Measurements from ENCODE around the gene HBG1. TPM values are rescaled to one million over a fixed set of nuclear protein-coding genes. Genes with fewer than 3 reads are reported as not detected.
"Not testable (repeated sequence)": the region's sequence is repeated elsewhere in the genome, so short reads cannot be mapped to it uniquely, and the experiment has no call there.

The HBG1 gene
- total RNA-seq, 1 experiment from 2014 or later: not detected

DNA sequence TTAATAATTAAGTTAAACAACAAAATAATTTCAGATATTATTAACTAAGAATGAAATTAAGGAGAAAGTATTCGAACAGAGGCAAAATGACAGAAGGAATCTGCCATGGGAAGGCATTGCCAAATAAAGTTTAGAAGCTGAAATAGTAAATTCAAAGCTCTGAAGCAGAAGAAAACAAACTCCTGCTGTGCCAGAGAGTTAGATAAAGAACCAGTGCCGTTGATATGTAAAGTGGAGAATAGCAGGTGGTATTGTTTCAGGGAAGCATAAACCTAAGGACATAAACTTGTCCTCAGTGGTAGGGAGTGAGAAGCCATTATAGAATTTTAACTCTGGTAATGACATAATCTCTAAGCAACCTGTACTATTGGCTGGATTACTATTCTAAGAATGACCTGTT, 7.6 kb upstream of the HBG1 start:
- H4K8ac ChIP-seq (replicated peaks; ENCODE audit: insufficient read length, low read depth, low read length): no peak overlapping the region
- no peak overlapping the region for H2BK20ac ChIP-seq (ENCODE audit: low read depth, low read length, poor library complexity, severe bottlenecking)
- Mint-ChIP-seq H3K9me3 (peaks cover 13 to 16% of the 10 kb centered on the region in 2 experiments), H3K4me1 (peaks cover 29 to 31% of the 10 kb centered on the region in 2 experiments), H3K27ac (no peak overlapping the region; a peak in 1 of 7 replicates), H3K4me3 (peak overlapping the region in 1 of 2 experiments; percentile 50; a peak in 1 of 5 replicates), H3K27me3 (ENCODE audit: low read depth) (peaks cover 43% of the 10 kb centered on the region), H3K36me3 (ENCODE audit: insufficient read depth in 1 of 3, low read depth in 3 of 3) (peaks cover 0 to 18% (median 0%) of the 10 kb centered on the region in 3 experiments; a peak in 3 of 7 replicates)
- H2AK5ac ChIP-seq (ENCODE audit: insufficient read length, low read length): no peak overlapping the region
- no peak overlapping the region for H3K9ac ChIP-seq (ENCODE audit: extremely low read depth, insufficient read length, low read length)
- TF ChIP-seq, protein P1, sequence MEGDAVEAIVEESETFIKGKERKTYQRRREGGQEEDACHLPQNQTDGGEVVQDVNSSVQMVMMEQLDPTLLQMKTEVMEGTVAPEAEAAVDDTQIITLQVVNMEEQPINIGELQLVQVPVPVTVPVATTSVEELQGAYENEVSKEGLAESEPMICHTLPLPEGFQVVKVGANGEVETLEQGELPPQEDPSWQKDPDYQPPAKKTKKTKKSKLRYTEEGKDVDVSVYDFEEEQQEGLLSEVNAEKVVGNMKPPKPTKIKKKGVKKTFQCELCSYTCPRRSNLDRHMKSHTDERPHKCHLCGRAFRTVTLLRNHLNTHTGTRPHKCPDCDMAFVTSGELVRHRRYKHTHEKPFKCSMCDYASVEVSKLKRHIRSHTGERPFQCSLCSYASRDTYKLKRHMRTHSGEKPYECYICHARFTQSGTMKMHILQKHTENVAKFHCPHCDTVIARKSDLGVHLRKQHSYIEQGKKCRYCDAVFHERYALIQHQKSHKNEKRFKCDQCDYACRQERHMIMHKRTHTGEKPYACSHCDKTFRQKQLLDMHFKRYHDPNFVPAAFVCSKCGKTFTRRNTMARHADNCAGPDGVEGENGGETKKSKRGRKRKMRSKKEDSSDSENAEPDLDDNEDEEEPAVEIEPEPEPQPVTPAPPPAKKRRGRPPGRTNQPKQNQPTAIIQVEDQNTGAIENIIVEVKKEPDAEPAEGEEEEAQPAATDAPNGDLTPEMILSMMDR (conservative IDR thresholded peaks at IDR 0.05): no peak
- H3K4me2 ChIP-seq (ENCODE audit: insufficient read depth, insufficient read length, low read length): no peak overlapping the region
- no peak overlapping the region for H3K18ac ChIP-seq (ENCODE audit: insufficient read length, low read depth, low read length)
- H3K9me3 ChIP-seq (ENCODE audit: control insufficient read depth, low read depth, low read length): no peaks in the 10 kb centered on the region
- H3K79me2 ChIP-seq (ENCODE audit: insufficient read depth, low read length): no peaks in the 10 kb centered on the region
- H3K27ac ChIP-seq (ENCODE audit: insufficient read length, low read depth, low read length): no peak overlapping the region
- no peak overlapping the region for H2BK5ac ChIP-seq (ENCODE audit: insufficient read length, low read length)
- peak; percentile 28 for DNase-seq
- H2BK120ac ChIP-seq (ENCODE audit: low read depth, low read length, poor library complexity, severe bottlenecking): no peak overlapping the region
- no peaks in the 10 kb centered on the region for H4K20me1 ChIP-seq (ENCODE audit: control insufficient read depth, insufficient read depth, insufficient read length)
- no peak overlapping the region for H3K23ac ChIP-seq (ENCODE audit: insufficient read length, low read depth, low read length)
- H3T11ph ChIP-seq (ENCODE audit: low read length): no peak overlapping the region
- no peak overlapping the region for H2AFZ ChIP-seq (ENCODE audit: low read length)
- H3K23me2 ChIP-seq (ENCODE audit: insufficient read length, low read depth, low read length, poor library complexity, severe bottlenecking): no peaks in the 10 kb centered on the region
- H3K27me3 ChIP-seq (ENCODE audit: insufficient read depth, low read length): no peaks in the 10 kb centered on the region; the same call in 1 of the 2 replicates
- no peak overlapping the region for H2BK15ac ChIP-seq (ENCODE audit: low read depth, low read length)
- no peak overlapping the region for H3K56ac ChIP-seq (ENCODE audit: insufficient read length, low read depth, low read length)
- H4K5ac ChIP-seq (ENCODE audit: insufficient read length, low read depth, low read length): no peak overlapping the region
- no CpG with 5 or more reads among the region's 2 CpGs for WGBS (ENCODE audit: extremely low coverage, insufficient read length, low lambda C conversion rate)
- no peak overlapping the region for H4K91ac ChIP-seq (ENCODE audit: insufficient read length, low read depth, low read length)
- H3K4ac ChIP-seq (ENCODE audit: low read depth, low read length): no peak overlapping the region
- H3K79me1 ChIP-seq (ENCODE audit: insufficient read depth, low read depth, low read length, poor library complexity, severe bottlenecking): no peaks in the 10 kb centered on the region
- H2BK12ac ChIP-seq (ENCODE audit: insufficient read length, low read depth, low read length): no peak overlapping the region
- no peak overlapping the region for H3K14ac ChIP-seq (ENCODE audit: insufficient read depth, low read length)
- no peaks in the 10 kb centered on the region for H3K4me1 ChIP-seq (ENCODE audit: insufficient read depth, low read length)

DNA sequence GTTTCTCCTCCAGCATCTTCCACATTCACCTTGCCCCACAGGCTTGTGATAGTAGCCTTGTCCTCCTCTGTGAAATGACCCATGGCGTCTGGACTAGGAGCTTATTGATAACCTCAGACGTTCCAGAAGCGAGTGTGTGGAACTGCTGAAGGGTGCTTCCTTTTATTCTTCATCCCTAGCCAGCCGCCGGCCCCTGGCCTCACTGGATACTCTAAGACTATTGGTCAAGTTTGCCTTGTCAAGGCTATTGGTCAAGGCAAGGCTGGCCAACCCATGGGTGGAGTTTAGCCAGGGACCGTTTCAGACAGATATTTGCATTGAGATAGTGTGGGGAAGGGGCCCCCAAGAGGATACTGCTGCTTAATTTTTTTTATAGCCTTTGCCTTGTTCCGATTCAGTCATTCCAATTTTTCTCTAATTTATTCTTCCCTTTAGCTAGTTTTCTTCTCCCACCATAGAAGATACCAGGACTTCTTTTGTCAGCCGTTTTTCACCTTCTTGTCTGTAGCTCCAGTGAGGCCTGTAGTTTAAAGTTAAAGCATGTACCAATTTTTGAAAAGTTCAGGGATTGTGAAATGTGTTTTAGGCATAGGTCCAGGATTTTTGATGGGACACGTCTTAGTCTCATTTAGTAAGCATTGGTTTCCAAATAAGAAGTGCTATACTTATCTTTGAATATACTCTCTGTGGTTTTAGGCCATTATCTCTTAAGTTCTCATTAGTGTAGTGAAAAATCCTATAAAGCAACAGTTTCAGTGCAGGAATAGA, 5.2 kb upstream of the HBG1 start, which contains the start of gene HBG2:
TSS of gene HBG2 (minus strand) at position 136 of the 768 bp plus-strand sequence. CDS start at position 83, 53 bp downstream.
- Mint-ChIP-seq H3K4me1 (peaks cover 29 to 30% of the 10 kb centered on the region in 2 experiments), H3K9me3 (peaks cover 9 to 12% of the 10 kb centered on the region in 2 experiments), H3K36me3 (ENCODE audit: insufficient read depth in 1 of 3, low read depth in 3 of 3) (peaks cover 0 to 10% (median 0%) of the 10 kb centered on the region in 3 experiments; a peak in 3 of 7 replicates), H3K27me3 (ENCODE audit: low read depth) (peaks cover 40% of the 10 kb centered on the region)
- not testable (repeated sequence) for H3K18ac ChIP-seq (ENCODE audit: insufficient read length, low read depth, low read length); H2AFZ ChIP-seq (ENCODE audit: low read length); H3K14ac ChIP-seq (ENCODE audit: insufficient read depth, low read length); H4K5ac ChIP-seq (ENCODE audit: insufficient read length, low read depth, low read length); DNase-seq; H3K4me2 ChIP-seq (ENCODE audit: insufficient read depth, insufficient read length, low read length); H3K4me3 Mint-ChIP-seq; H3K4me1 ChIP-seq (ENCODE audit: insufficient read depth, low read length); H3K56ac ChIP-seq (ENCODE audit: insufficient read length, low read depth, low read length); H3T11ph ChIP-seq (ENCODE audit: low read length); H3K27ac Mint-ChIP-seq; H2AK5ac ChIP-seq (ENCODE audit: insufficient read length, low read length); H3K27ac ChIP-seq (ENCODE audit: insufficient read length, low read depth, low read length); H3K23me2 ChIP-seq (ENCODE audit: insufficient read length, low read depth, low read length, poor library complexity, severe bottlenecking); H4K91ac ChIP-seq (ENCODE audit: insufficient read length, low read depth, low read length); H2BK120ac ChIP-seq (ENCODE audit: low read depth, low read length, poor library complexity, severe bottlenecking); H3K27me3 ChIP-seq (ENCODE audit: insufficient read depth, low read length); H4K20me1 ChIP-seq (ENCODE audit: control insufficient read depth, insufficient read depth, insufficient read length); H2BK15ac ChIP-seq (ENCODE audit: low read depth, low read length); H3K9ac ChIP-seq (ENCODE audit: extremely low read depth, insufficient read length, low read length); H3K23ac ChIP-seq (ENCODE audit: insufficient read length, low read depth, low read length); H4K8ac ChIP-seq (replicated peaks; ENCODE audit: insufficient read length, low read depth, low read length); H2BK12ac ChIP-seq (ENCODE audit: insufficient read length, low read depth, low read length); H2BK20ac ChIP-seq (ENCODE audit: low read depth, low read length, poor library complexity, severe bottlenecking); H3K79me1 ChIP-seq (ENCODE audit: insufficient read depth, low read depth, low read length, poor library complexity, severe bottlenecking); H3K79me2 ChIP-seq (ENCODE audit: insufficient read depth, low read length); H3K9me3 ChIP-seq (ENCODE audit: control insufficient read depth, low read depth, low read length); H2BK5ac ChIP-seq (ENCODE audit: insufficient read length, low read length); H3K4ac ChIP-seq (ENCODE audit: low read depth, low read length)
- no CpG with 5 or more reads among the region's 9 CpGs for WGBS (ENCODE audit: extremely low coverage, insufficient read length, low lambda C conversion rate)
